Activated CD8-positive, alpha-beta T cell treated with anti-CD3 and anti-CD28 coated beads for 36 hours (primary cell): ENCODE measurements around the gene CHD5. TPM values are rescaled to one million over a fixed set of nuclear protein-coding genes. Genes with fewer than 3 reads are reported as not detected.
"Not testable (repeated sequence)": the region's sequence is repeated elsewhere in the genome, so short reads cannot be mapped to it uniquely, and the experiment has no call there.

Experiments used
- ATAC-seq: fragments of 200-7000 bp; cut with Tn5 transposase; one replicate; pipeline ENCODE4 v1.10.0; 2021; ENCODE audit warnings: mild to moderate bottlenecking, moderate library complexity
- CTCF ChIA-PET: fragments of 350-600 bp; sonication (Branson Sonifier 250); formaldehyde crosslinking; loops from one replicate; lab custom pipeline; 2021; ENCODE audit warnings: antibody characterized with exemption; lab: Charles Lee
- POLR2A ChIA-PET: fragments of 350-600 bp; sonication (Branson Sonifier 250); formaldehyde crosslinking; loops from one replicate; lab custom pipeline; 2021; ENCODE audit warnings: antibody characterized with exemption; lab: Charles Lee
- DNase-seq: peaks from one replicate; pipeline ENCODE4 v3.0.0-alpha.2; 2020
- H3K27ac Mint-ChIP-seq: one replicate; pipeline ENCODE4 v1.8.0; 2021; ENCODE audit warnings: mild to moderate bottlenecking, mixed read lengths
- H3K27me3 Mint-ChIP-seq: one replicate; pipeline ENCODE4 v1.8.0; 2021; ENCODE audit warnings: mixed read lengths
- H3K36me3 Mint-ChIP-seq: one replicate; pipeline ENCODE4 v1.8.0; 2021; ENCODE audit warnings: low read depth, mixed read lengths
- H3K4me1 Mint-ChIP-seq: one replicate; pipeline ENCODE4 v1.8.0; 2021; ENCODE audit warnings: low read depth, mixed read lengths
- H3K4me3 Mint-ChIP-seq: one replicate; pipeline ENCODE4 v1.8.0; 2021; ENCODE audit warnings: mild to moderate bottlenecking, moderate library complexity, mixed read lengths
- H3K9me3 Mint-ChIP-seq: one replicate; pipeline ENCODE4 v1.8.0; 2021; ENCODE audit warnings: mixed read lengths
- CTCF ChIP-seq: fragments of 200-600 bp; IDR thresholded peaks from one replicate; pipeline ENCODE4 v1.8.0; 2022; ENCODE audit warnings: antibody characterized with exemption, mild to moderate bottlenecking
- intact Hi-C: fragments of 100-400 bp; cut with micrococcal nuclease; formaldehyde crosslinking; loops from one replicate; pipeline ENCODE4 v1.10.0; 2022
- total RNA-seq, 2 experiments: library from RNA; stranded (reverse); gene quantifications; one replicate each; pipeline ENCODE4 v1.2.3, GENCODE V29; 2021

Gene CHD5
- total RNA-seq, 2 experiments from 2014 or later: 0.61 to 0.63 TPM

GRCh38 chr1:6221210-6221784, 41.2 kb upstream of the CHD5 start:
- no peaks in the 10 kb centered on the region for H3K9me3 Mint-ChIP-seq
- ChIA-PET CTCF (interaction anchor here (0.9 kb wide), 1 partner anchor 13 kb away, joined by 4 read pairs; no protein-coding TSS in a partner anchor), POLR2A (interaction anchor here (0.7 to 1.2 kb wide), 3 partner anchors 17 to 29 kb away, joined by 3 to 4 read pairs (median 3); no protein-coding TSS in a partner anchor)
- H3K27ac Mint-ChIP-seq: no peak overlapping the region
- H3K27me3 Mint-ChIP-seq: peaks cover 3% of the 10 kb centered on the region
- peaks cover 21% of the 10 kb centered on the region for H3K36me3 Mint-ChIP-seq
- intact Hi-C loops: no loop called here
- H3K4me3 Mint-ChIP-seq: no peak overlapping the region
- no peak for TF ChIP-seq CTCF
- no peaks in the 10 kb centered on the region for H3K4me1 Mint-ChIP-seq
- no peak for ATAC-seq
- no peak for DNase-seq

DNA sequence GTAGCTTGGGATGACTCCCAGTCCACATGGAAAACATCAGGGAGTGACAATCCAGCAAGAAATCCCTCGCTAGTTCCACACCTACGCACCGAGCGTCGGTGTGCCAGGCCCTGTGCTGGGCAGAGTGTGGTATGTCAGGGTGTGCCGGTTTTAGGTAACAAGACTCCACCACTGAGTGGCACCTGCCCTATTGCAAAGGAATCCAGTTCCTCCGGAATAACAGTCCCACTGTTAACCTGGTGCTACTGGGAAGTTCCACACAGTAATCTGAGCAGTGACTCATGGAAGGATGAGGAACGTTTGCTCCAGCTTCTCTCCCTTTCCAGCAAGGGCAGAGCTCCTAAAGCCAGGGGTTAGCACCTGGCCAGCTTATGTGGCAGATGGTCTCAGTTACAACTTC, 40.1 kb upstream of the CHD5 start:
- H3K4me3 Mint-ChIP-seq: no peak overlapping the region
- H3K27ac Mint-ChIP-seq: no peak overlapping the region
- ChIA-PET POLR2A (interaction anchor here (0.7 to 1.4 kb wide), 4 partner anchors 18 to 35 kb away, joined by 3 read pairs; no protein-coding TSS in a partner anchor), CTCF (no interaction called here)
- H3K9me3 Mint-ChIP-seq: no peaks in the 10 kb centered on the region
- no peaks in the 10 kb centered on the region for H3K4me1 Mint-ChIP-seq
- H3K36me3 Mint-ChIP-seq: peaks cover 14% of the 10 kb centered on the region
- peaks cover 4% of the 10 kb centered on the region for H3K27me3 Mint-ChIP-seq
- intact Hi-C loops: no loop called here
- ATAC-seq (no peak), DNase-seq (no peak)
- TF ChIP-seq CTCF: no peak

- H3K4me3 Mint-ChIP-seq, DNase-seq, H3K27me3 Mint-ChIP-seq, CTCF ChIA-PET, intact Hi-C loops, ATAC-seq, H3K4me1 Mint-ChIP-seq, H3K9me3 Mint-ChIP-seq, H3K27ac Mint-ChIP-seq: not testable (repeated sequence)
- POLR2A ChIA-PET: interaction anchor here (1.4 kb wide), 2 partner anchors 22 to 34 kb away, joined by 3 read pairs; no protein-coding TSS in a partner anchor
- H3K36me3 Mint-ChIP-seq: peaks cover 13% of the 10 kb centered on the region
Measured at GRCh38 chr1:6219641-6220040, 39.5 kb upstream of the CHD5 start.

- Mint-ChIP-seq H3K27ac (no peak overlapping the region), H3K27me3 (peaks cover 4% of the 10 kb centered on the region), H3K4me3 (no peak overlapping the region), H3K9me3 (no peaks in the 10 kb centered on the region), H3K36me3 (peaks cover 5% of the 10 kb centered on the region), H3K4me1 (no peaks in the 10 kb centered on the region)
- POLR2A ChIA-PET: no interaction called here
- intact Hi-C loops: no loop called here
- TF ChIP-seq CTCF: no peak
- CTCF ChIA-PET: interaction anchor here (0.8 kb wide), 1 partner anchor 13 kb away, joined by 3 read pairs; the partner anchor contains the start of gene RNF207
- DNase-seq (no peak), ATAC-seq (no peak)
Measured at GRCh38 chr1:6218375-6219164, 38.4 kb upstream of the CHD5 start.

DNA sequence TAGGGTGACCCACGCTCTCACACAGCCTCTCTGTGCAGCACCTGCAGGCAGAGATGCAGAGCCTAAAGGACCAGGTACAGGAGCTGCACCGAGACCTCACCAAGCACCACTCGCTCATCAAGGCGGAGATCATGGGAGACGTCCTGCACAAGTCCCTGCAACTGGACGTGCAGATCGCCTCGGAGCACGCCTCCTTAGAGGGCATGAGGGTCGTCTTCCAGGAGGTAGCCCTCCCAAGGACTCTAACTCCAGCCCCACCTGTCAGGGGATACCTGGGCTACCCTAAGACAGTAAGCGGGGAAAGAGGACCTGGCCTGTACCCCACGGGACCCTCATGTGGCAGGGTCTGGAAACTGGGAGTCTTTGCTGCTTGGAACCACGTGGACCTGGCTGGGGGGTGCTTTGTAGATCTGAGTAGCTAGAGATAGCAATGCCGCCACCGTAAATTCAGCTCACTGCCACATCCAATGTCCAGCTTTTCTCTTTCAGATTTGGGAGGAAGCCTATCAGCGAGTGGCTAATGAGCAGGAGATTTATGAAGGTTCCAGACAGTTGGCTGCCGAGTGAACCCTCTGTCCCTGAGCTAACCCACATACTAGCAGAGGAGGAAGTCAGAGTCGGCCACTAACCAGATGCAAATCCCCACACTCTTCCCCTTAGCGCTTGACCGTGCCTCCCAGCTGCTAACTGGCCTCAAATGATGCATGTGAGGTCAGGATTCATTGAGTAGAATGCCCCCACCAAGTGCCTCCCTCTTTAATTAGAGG, 32.3 kb upstream of the CHD5 start:
- Mint-ChIP-seq H3K4me1 (peaks cover 8% of the 10 kb centered on the region), H3K4me3 (no peak overlapping the region), H3K36me3 (no peaks in the 10 kb centered on the region), H3K27me3 (peaks cover 24% of the 10 kb centered on the region), H3K27ac (no peak overlapping the region), H3K9me3 (no peaks in the 10 kb centered on the region)
- ChIA-PET POLR2A (no interaction called here), CTCF (no interaction called here)
- intact Hi-C loops: no loop called here
- DNase-seq (no peak), ATAC-seq (no peak)
- no peak for TF ChIP-seq CTCF
